Thyroid gland (tissue), 4 donors: ENCODE data around the gene MTHFR.

ENCODE experiments used
- POLR2A ChIP-seq, 2 donors: fragments of 450-650 bp; IDR thresholded peaks; one replicate each; pipeline ENCODE4 v1.6.1; 2017; ENCODE audit warnings: antibody characterized with exemption in 2 of 2, mild to moderate bottlenecking in 2 of 2, moderate library complexity in 1 of 2
- TF ChIP-seq, protein P1 (sequence below), 6 experiments: fragments of 200-600 bp in 3 of 6; fragments of 450-650 bp in 3 of 6; sonication (generic) in 3 of 6; IDR thresholded peaks; one replicate each; pipeline ENCODE4 v1.5.1; 2016 to 2019; ENCODE audit warnings: antibody characterized with exemption in 6 of 6, mild to moderate bottlenecking in 2 of 6, inconsistent platforms in 1 of 6, moderate library complexity in 1 of 6

DNA sequence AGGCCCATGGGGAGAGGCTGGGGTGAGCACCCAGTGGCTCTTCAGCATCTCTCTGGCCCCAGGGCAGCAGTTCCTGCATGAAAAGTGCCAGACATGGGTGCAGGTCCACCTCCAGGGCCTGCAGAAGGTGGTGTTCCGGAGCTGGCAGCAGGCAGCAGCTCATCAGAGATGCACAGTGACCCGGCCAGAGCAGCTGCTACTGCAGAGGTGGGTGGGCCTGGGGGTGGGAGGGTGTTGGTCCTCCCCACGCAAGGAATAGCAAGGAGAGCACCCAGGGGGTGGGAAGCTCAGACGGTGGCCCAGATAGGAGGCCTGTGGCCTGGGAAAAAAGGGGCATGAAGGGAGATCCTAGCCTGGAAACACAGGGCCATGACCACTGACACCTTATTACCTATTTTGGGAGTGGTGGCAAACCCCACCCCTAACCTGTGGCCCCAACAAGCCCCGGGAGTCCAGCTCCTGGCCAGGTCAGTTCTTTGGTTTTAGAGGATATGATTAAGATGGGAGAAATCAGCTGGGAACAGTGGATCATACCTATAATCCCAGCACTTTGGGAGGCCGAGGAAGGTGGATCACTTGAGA is 23.5 kb downstream of the MTHFR start:
- TF ChIP-seq, protein P1, sequence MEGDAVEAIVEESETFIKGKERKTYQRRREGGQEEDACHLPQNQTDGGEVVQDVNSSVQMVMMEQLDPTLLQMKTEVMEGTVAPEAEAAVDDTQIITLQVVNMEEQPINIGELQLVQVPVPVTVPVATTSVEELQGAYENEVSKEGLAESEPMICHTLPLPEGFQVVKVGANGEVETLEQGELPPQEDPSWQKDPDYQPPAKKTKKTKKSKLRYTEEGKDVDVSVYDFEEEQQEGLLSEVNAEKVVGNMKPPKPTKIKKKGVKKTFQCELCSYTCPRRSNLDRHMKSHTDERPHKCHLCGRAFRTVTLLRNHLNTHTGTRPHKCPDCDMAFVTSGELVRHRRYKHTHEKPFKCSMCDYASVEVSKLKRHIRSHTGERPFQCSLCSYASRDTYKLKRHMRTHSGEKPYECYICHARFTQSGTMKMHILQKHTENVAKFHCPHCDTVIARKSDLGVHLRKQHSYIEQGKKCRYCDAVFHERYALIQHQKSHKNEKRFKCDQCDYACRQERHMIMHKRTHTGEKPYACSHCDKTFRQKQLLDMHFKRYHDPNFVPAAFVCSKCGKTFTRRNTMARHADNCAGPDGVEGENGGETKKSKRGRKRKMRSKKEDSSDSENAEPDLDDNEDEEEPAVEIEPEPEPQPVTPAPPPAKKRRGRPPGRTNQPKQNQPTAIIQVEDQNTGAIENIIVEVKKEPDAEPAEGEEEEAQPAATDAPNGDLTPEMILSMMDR (IDR thresholded peaks at IDR 0.05): no peak
- TF ChIP-seq POLR2A (IDR thresholded peaks at IDR 0.05): no peak
